GM10266 (cell line): ENCODE results near the gene DCBLD1.

Experiments used
- DNase-seq: peaks from one replicate; pipeline ENCODE4 v3.0.0; 2012; ENCODE audit errors: extremely low spot score
- TF ChIP-seq, protein P1 (sequence below): IDR thresholded peaks from 2 replicates; pipeline ENCODE4 v1.5.1; 2012; ENCODE audit warnings: mild to moderate bottlenecking, low read depth; ENCODE audit not compliant: control insufficient read depth, insufficient read depth; ENCODE audit errors: missing control alignments

The DCBLD1 gene

DNA sequence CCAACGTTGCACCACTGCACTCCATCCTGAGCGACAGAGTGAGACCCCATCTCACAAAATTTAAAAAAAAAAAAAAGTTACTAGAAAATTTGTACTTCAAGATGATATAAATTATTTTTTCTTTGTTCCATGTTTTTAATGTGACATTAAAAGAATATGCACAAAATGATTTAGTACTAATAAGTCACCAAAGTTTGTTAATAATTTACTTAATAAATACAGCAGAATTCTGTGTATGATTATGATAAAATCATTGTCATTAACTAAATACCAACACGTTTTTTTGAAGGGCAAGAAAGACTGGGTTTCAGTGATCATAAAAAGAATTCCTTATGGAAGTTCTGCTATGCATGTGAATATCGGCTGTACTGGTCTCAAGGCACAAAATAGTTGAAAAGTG lies 91.7 kb downstream of the DCBLD1 start:
- DNase-seq, result no peak
- TF ChIP-seq, protein P1, sequence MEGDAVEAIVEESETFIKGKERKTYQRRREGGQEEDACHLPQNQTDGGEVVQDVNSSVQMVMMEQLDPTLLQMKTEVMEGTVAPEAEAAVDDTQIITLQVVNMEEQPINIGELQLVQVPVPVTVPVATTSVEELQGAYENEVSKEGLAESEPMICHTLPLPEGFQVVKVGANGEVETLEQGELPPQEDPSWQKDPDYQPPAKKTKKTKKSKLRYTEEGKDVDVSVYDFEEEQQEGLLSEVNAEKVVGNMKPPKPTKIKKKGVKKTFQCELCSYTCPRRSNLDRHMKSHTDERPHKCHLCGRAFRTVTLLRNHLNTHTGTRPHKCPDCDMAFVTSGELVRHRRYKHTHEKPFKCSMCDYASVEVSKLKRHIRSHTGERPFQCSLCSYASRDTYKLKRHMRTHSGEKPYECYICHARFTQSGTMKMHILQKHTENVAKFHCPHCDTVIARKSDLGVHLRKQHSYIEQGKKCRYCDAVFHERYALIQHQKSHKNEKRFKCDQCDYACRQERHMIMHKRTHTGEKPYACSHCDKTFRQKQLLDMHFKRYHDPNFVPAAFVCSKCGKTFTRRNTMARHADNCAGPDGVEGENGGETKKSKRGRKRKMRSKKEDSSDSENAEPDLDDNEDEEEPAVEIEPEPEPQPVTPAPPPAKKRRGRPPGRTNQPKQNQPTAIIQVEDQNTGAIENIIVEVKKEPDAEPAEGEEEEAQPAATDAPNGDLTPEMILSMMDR, result no peak

DNA sequence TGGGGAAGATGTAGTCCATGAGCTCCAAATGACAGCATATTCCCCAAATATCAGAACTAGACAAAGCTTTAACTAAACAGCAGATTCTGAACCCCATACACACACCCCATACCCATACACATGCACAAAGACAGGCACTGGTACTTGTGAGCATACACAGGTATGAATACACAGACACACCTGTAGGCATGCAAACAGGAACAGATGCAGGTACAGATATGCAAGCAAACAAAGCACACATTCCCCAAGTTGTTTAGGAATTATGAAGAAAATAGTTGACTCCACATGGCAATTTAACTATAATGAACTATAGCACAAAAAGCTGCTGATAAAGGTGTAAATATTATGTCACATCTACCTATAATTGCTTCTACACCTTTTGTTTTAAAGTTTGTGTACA lies 103.2 kb downstream of the DCBLD1 start:
- DNase-seq, result no peak
- TF ChIP-seq, protein P1, result no peak

DNA sequence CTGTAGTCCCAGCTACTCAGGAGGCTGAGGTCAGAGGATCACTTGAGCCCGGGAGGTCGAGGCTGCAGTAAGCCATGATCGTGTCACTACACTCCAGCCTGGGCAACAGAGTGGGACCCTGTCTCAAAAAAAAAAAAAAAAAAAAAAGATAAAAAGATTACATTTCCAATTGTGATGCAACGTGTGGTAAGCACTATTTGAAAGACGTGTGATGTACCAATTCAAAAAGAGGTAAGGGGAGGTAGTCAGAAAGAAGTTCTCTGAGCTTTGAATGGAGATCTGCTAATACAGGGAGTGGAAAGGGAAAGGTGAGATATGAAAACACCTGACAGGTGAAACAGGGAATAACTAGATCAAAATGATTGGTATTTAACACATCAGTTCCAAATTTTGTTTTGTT lies 108.0 kb downstream of the DCBLD1 start:
- DNase-seq, result no peak
- TF ChIP-seq, protein P1, result no peak

DNA sequence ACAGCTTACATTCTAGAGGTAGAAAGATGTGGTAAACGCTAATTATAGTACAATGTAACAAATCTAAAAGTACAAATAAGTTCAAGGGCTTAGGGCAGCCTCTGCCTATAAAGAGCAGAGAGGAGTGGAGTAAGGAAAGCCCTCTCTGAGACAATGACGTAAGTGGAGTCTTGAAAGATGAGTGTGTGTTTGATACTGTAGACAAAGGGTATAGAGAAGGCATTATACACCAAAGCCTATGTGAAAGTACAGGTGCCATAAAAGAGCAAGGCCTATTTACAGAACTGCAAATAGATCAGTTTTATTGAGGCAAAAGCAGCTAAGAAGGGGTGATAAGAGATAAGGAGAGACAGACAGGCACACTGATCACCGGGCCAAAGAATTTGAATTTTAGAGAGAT lies 108.9 kb downstream of the DCBLD1 start:
- no peak for DNase-seq
- TF ChIP-seq, protein P1, result no peak

DNA sequence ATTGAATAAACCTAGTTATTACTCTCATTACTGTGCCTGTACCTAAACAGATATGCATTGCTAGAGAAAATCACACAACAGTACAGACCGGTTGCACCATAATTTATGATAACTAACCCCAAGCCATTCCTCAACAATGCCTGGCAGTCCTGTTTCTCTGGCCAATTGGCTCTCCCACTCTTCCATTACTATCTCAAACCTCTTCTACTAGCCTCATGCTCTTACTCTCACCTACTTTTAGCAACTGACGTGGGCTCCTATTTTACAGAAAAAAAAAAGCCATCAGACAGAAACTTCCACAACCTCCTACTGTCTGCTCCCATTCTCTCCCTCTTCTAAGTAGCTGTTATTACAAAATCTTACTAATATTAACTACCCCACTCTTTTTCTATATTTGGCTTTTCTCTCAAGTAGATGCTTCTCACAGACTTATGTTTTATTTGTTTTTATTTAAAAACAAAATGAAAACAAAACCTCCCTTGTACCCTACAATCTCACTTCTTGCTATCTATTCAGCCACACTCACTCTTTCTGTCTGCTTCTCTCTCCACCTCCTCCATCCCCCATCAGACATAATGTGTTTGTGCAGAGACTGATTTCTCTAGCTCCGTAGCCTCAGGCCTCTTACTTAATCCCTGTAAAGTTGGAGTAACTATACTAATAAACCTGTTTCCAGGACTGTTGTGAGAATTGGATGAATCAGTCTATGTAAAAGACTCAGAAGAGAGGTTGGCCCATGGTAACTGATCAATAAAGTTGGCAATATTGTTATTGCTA lies 110.7 kb downstream of the DCBLD1 start:
- DNase-seq, result no peak
- TF ChIP-seq, protein P1, result no peak

DNA sequence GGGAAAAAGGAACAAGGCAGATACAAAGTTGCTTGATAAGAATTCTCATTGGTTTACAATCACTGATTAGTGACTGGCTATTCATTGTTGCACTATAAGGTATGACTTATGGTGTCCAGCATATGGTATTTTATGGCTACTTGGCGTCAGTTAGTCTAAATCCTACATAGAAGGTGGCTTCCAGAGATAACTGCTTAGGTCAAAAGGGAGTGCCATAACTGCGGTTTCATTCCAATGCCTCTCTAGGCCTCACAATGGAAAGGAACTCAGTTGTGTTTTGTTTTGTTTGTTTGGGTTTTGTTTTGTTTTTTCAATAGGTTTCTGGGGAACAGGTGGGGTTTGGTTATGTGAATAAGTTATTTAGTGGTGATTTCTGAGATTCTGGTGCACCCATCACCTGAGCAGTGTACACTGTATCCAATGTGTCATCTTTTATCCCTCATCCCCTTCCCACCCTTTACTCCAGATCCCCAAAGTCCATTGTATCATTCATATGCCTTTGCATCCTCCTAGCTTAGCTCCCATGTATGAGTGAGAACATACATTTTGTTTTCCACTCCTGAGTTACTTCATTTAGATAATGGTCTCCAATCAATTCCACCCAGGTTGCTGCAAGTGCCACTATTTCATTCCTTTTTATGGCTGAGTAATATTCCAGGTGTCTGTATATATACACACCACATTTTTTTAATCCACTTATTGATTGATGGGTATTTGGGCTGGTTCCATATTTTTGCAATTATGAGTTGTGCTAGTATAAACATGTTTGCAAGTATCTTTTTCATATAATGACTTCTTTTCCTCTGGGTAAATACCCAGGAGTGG lies 112.8 kb downstream of the DCBLD1 start:
- no peak for DNase-seq
- TF ChIP-seq, protein P1, result no peak

DNA sequence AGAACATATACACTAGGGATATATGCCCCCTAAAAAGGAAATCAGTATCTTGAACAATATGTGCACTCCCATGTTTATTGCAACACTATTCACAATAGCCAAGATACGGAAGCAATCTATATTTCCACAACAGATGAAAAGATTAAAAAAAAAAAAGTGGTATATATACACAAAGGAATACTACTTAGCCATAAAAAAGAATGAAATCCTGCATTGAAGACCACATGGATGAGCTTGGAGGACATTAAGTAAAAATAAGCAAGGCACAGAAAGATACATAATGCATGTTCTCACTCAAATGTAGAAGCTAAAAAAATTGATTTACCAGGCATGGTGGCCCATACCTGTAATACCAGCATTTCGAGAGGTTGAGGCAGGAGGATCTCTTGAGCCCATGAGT lies 115.3 kb downstream of the DCBLD1 start:
- TF ChIP-seq, protein P1, result no peak
- DNase-seq, result no peak
